HepG2 (cell line): ENCODE results near the gene NDUFS5. TPM values are rescaled to one million over a fixed set of nuclear protein-coding genes. Genes with fewer than 3 reads are reported as not detected.

Experiments used
- ATAC-seq: fragments of 200-7000 bp; cut with Tn5 transposase; 3 replicates; pipeline ENCODE4 v1.9.1; 2020; ENCODE audit warnings: mild to moderate bottlenecking, moderate library complexity
- BruUV-seq: library from RNA; stranded (reverse); fragments of 400-500 nt; replicated peaks from 2 replicates; lab custom pipeline; 2021; lab: Mats Ljungman, UMichigan
- CTCF ChIA-PET: fragments of 300-600 bp; formaldehyde crosslinking; extraction: SDS; loops from one replicate; lab custom pipeline; 2021; ENCODE audit warnings: low total read pairs, inconsistent platforms, low intra/inter-chr PET ratio; lab: Yijun Ruan, JAX
- POLR2A ChIA-PET: fragments of 350-600 bp; sonication (Branson Sonifier 250); formaldehyde crosslinking; loops from one replicate; lab custom pipeline; 2020; ENCODE audit warnings: antibody characterized with exemption, inconsistent platforms; lab: Yijun Ruan, JAX
- DNase-seq: peaks from one replicate; pipeline ENCODE4 v3.0.0-alpha.2; 2015; ENCODE audit warnings: low spot score
- FAIRE-seq: peaks from 3 replicates; lab custom pipeline; 2011; peaks lifted over from hg19 to GRCh38; lab: Jason Lieb, UNC
- H2AFZ ChIP-seq: one replicate; pipeline ENCODE4 v1.6.1; 2011; ENCODE audit warnings: low read length, inconsistent platforms
- H3K27ac ChIP-seq: fragments of 300-600 bp; 3 replicates; pipeline ENCODE4 v1.8.0; 2011; ENCODE audit warnings: mixed run types, mild to moderate bottlenecking, mixed read lengths, low read length, inconsistent platforms; ENCODE audit not compliant: insufficient read depth; ENCODE audit errors: extremely low read length
- H3K27me3 ChIP-seq, 2 experiments: fragments of 200-600 bp in 1 of 2; 2 replicates in 1 of 2; 3 replicates in 1 of 2; pipeline versions ENCODE4 v1.6.0 to v1.8.0; 2011; ENCODE audit warnings: low read length in 2 of 2, mild to moderate bottlenecking in 2 of 2, moderate library complexity in 2 of 2, inconsistent platforms in 1 of 2; ENCODE audit not compliant: insufficient read depth in 2 of 2, control insufficient read depth in 1 of 2
- H3K36me3 ChIP-seq, 2 experiments: fragments of 200-600 bp in 1 of 2; replicated peaks in 1 of 2; 2 replicates in 1 of 2; 3 replicates in 1 of 2; pipeline versions ENCODE4 v1.5.1 to v1.8.0; 2011; ENCODE audit warnings: low read length in 2 of 2, inconsistent platforms in 1 of 2; ENCODE audit not compliant: insufficient read depth in 2 of 2, control insufficient read depth in 1 of 2
- H3K4me1 ChIP-seq: 2 replicates; pipeline ENCODE4 v1.5.1; 2012; ENCODE audit warnings: low read length, inconsistent platforms; ENCODE audit not compliant: insufficient read depth
- H3K4me2 ChIP-seq: 2 replicates; pipeline ENCODE4 v1.6.0; 2011; ENCODE audit warnings: low read depth, low read length, inconsistent platforms
- H3K4me3 ChIP-seq, 3 experiments: fragments of 200-600 bp in 1 of 3; sonication (generic), shearing (Covaris generic) in 1 of 3; replicated peaks in 1 of 3; 2 replicates each; pipeline ENCODE4 v1.5.1; 2011 to 2016; ENCODE audit warnings: low read length in 3 of 3, inconsistent platforms in 2 of 3, low read depth in 2 of 3, mild to moderate bottlenecking in 2 of 3, control low read depth in 1 of 3, mixed read lengths in 1 of 3; ENCODE audit not compliant: insufficient read depth in 1 of 3
- H3K79me2 ChIP-seq: one replicate; pipeline ENCODE4 v1.6.1; 2011; ENCODE audit warnings: low read length, inconsistent platforms; ENCODE audit not compliant: insufficient read depth
- H3K9ac ChIP-seq: 2 replicates; pipeline ENCODE4 v1.6.0; 2011; ENCODE audit warnings: mild to moderate bottlenecking, low read depth, low read length, inconsistent platforms; ENCODE audit not compliant: insufficient read depth
- H3K9me3 ChIP-seq: 2 replicates; pipeline ENCODE4 v1.5.1; 2012; ENCODE audit warnings: mild to moderate bottlenecking, low read length
- H4K20me1 ChIP-seq: 2 replicates; pipeline ENCODE4 v1.6.0; 2011; ENCODE audit warnings: inconsistent platforms, mild to moderate bottlenecking, low read length, moderate library complexity; ENCODE audit not compliant: insufficient read depth
- AGO2 ChIP-seq: fragments of 200-400 bp; formaldehyde crosslinking; optimal IDR thresholded peaks from 2 replicates; pipeline ENCODE3; 2017; ENCODE audit warnings: mild to moderate bottlenecking, low read depth, low read length, moderate library complexity
- HHEX ChIP-seq: IDR thresholded peaks from 2 replicates; pipeline ENCODE4 v1.6.1; 2016; ENCODE audit warnings: control low read depth
- MATR3 ChIP-seq: sonication (generic); formaldehyde crosslinking; IDR thresholded peaks from 2 replicates; pipeline ENCODE4 v1.4.0; 2020; ENCODE audit warnings: missing genetic modification reagents
- ONECUT2 ChIP-seq: sonication (generic); formaldehyde crosslinking; IDR thresholded peaks from 2 replicates; pipeline ENCODE4 v1.4.0; 2020; ENCODE audit warnings: missing genetic modification reagents
- PAF1 ChIP-seq: IDR thresholded peaks from 2 replicates; pipeline ENCODE4 v1.6.1; 2016; ENCODE audit warnings: missing genetic modification reagents, missing compliant biosample characterization
- POLR2A ChIP-seq, 2 experiments: IDR thresholded peaks; 2 replicates each; pipeline ENCODE4 v1.6.1; 2011; ENCODE audit warnings: low read depth in 2 of 2, low read length in 2 of 2, mild to moderate bottlenecking in 1 of 2, moderate library complexity in 1 of 2; ENCODE audit not compliant: insufficient read depth in 1 of 2
- POLR2AphosphoS5 ChIP-seq: IDR thresholded peaks from 2 replicates; pipeline ENCODE4 v1.6.1; 2012; ENCODE audit warnings: low read depth, low read length
- POLR2G ChIP-seq: fragments of 200-400 bp; formaldehyde crosslinking; IDR thresholded peaks from 2 replicates; pipeline ENCODE4 v1.6.1; 2018; ENCODE audit warnings: mild to moderate bottlenecking, low read depth, low read length, moderate library complexity
- PPARG ChIP-seq: conservative IDR thresholded peaks from 2 replicates; pipeline ENCODE4 v1.6.1; 2016; ENCODE audit warnings: missing biosample characterization, missing genetic modification reagents
- RBFOX2 ChIP-seq: fragments of 200-400 bp; formaldehyde crosslinking; IDR thresholded peaks from 2 replicates; pipeline ENCODE4 v1.6.1; 2017; ENCODE audit warnings: low read depth, mild to moderate bottlenecking, low read length
- RBM22 ChIP-seq: fragments of 200-400 bp; formaldehyde crosslinking; optimal IDR thresholded peaks from 2 replicates; pipeline ENCODE3; 2017; ENCODE audit warnings: mild to moderate bottlenecking, low read length, moderate library complexity
- REXO4 ChIP-seq: sonication (generic); formaldehyde crosslinking; IDR thresholded peaks from 2 replicates; pipeline ENCODE4 v1.8.0; 2022; ENCODE audit warnings: missing genetic modification reagents, mild to moderate bottlenecking, borderline replicate concordance
- SSRP1 ChIP-seq: IDR thresholded peaks from 2 replicates; pipeline ENCODE4 v1.6.1; 2016; ENCODE audit warnings: control low read depth
- TARDBP ChIP-seq: sonication (generic); formaldehyde crosslinking; IDR thresholded peaks from 2 replicates; pipeline ENCODE4 v1.8.0; 2022; ENCODE audit warnings: mild to moderate bottlenecking, missing genetic modification reagents
- TBP ChIP-seq: sonication (generic); formaldehyde crosslinking; IDR thresholded peaks from 2 replicates; pipeline ENCODE4 v1.5.0; 2020; ENCODE audit warnings: missing genetic modification reagents
- THAP11 ChIP-seq: IDR thresholded peaks from 2 replicates; pipeline ENCODE4 v1.6.1; 2016; ENCODE audit warnings: missing biosample characterization, missing genetic modification reagents
- ZNF329 ChIP-seq: sonication (generic); formaldehyde crosslinking; IDR thresholded peaks from 2 replicates; pipeline ENCODE4 v1.9.0; 2021; ENCODE audit warnings: low read depth, mild to moderate bottlenecking, missing genetic modification reagents
- ZNF337 ChIP-seq: sonication (generic); formaldehyde crosslinking; IDR thresholded peaks from 2 replicates; pipeline ENCODE4 v1.5.1; 2020; ENCODE audit warnings: missing genetic modification reagents, low read depth, mild to moderate bottlenecking, borderline replicate concordance
- ZNF543 ChIP-seq: sonication (generic); formaldehyde crosslinking; IDR thresholded peaks from 2 replicates; pipeline ENCODE4 v1.4.0; 2020; ENCODE audit warnings: mild to moderate bottlenecking, missing genetic modification reagents
- WGBS: methylation state at CpG from one replicate; pipeline ENCODE4 v1.1.6; 2017; ENCODE audit warnings: low lambda C conversion rate; 5-methylcytosine and 5-hydroxymethylcytosine counted together
- in situ Hi-C: cut with HindIII; loops from 2 replicates; pipeline ENCODE4 v1.10.0; 2017; ENCODE audit warnings: low pct_unique_long_range_greater_than_20kb; ENCODE audit not compliant: extremely low pct_ligation_motif_present
- intact Hi-C: fragments of 100-400 bp; cut with micrococcal nuclease; formaldehyde crosslinking; loops from one replicate; pipeline ENCODE4 v1.10.0; 2022; ENCODE audit not compliant: unreplicated experiment
- polyA plus RNA-seq, 8 experiments: library from polyadenylated mRNA; depleted of rRNA in 3 of 8; stranded (reverse) in 7 of 8; unstranded in 1 of 8; fragments of >200 nt; fragmentation: Illumina TruSeq in 4 of 8; extraction: Trizol in 4 of 8; gene quantifications; 2 replicates each; pipeline versions ENCODE4 v1.2.1 to v1.2.3, GENCODE V29; 2011 to 2016; ENCODE audit warnings: low read depth in 4 of 8, missing spikeins in 1 of 8, mixed read lengths in 1 of 8; ENCODE audit not compliant: insufficient read depth in 1 of 8
- total RNA-seq, 5 experiments: library from RNA; depleted of rRNA; stranded (reverse); fragments of >200 nt; fragmentation: Illumina TruSeq; extraction: Trizol; gene quantifications; 2 replicates each; pipeline ENCODE4 v1.2.3, GENCODE V29; 2016; ENCODE audit warnings: low read depth in 1 of 5
- TF ChIP-seq, protein P1 (sequence below): sonication (generic); formaldehyde crosslinking; IDR thresholded peaks from 2 replicates; pipeline ENCODE4 v1.4.0; 2020; ENCODE audit warnings: missing genetic modification reagents
- TF ChIP-seq, protein P2 (sequence below): sonication (generic); formaldehyde crosslinking; IDR thresholded peaks from 2 replicates; pipeline ENCODE4 v1.5.0; 2020; ENCODE audit warnings: mild to moderate bottlenecking, missing genetic modification reagents, moderate library complexity

NDUFS5 gene
- total and polyA plus RNA-seq, 2 of the 13 experiments (the other 11 are each of a cell fraction or from before 2014, with no cell fraction given) = 263 to 466 TPM

GRCh38 chr1:39006726-39007645 lies 19.2 kb upstream of the NDUFS5 start:
- Histone ChIP-seq H3K79me2 (no peaks in the 10 kb centered on the region), H3K36me3 (peaks cover 6 to 44% of the 10 kb centered on the region in 2 experiments), H3K9ac (no peak overlapping the region), H2AFZ (no peak overlapping the region), H4K20me1 (no peaks in the 10 kb centered on the region; the same call in 1 of the 2 replicates), H3K27me3 (no peaks in the 10 kb centered on the region), H3K4me1 (0 out of 2 replicates have a peak, but pooled peaks cover 1% of the 10 kb centered on the region), H3K4me3 (no peak overlapping the region), H3K4me2 (no peak overlapping the region), H3K27ac (no peak overlapping the region), H3K9me3 (no peaks in the 10 kb centered on the region)
- FAIRE-seq (no peak), DNase-seq (no peak), ATAC-seq (no peak; the same call in 2 of the 3 replicates)
- 95% methylated on average over 13 of the region's 13 CpGs for WGBS
- TF ChIP-seq PAF1 (CRISPR knock-in tag) (0 out of 2 replicates have a peak, but pooled peaks have one; percentile 6), THAP11 (no peak), ZNF543 (CRISPR knock-in tag) (no peak), SSRP1 (CRISPR knock-in tag) (peak; percentile 63; the same call in 1 of the 2 replicates), ZNF329 (CRISPR knock-in tag) (no peak), POLR2AphosphoS5 (peak; percentile 21; the same call in 1 of the 2 replicates), TARDBP (CRISPR knock-in tag) (0 out of 2 replicates have a peak, but pooled peaks have one; percentile 26), POLR2G (peak; percentile 38; the same call in 1 of the 2 replicates), ZNF337 (CRISPR knock-in tag) (no peak), POLR2A (IDR thresholded peaks at IDR 0.05; ENCODE audit: insufficient read depth in 1 of 2, low read depth in 2 of 2, low read length in 2 of 2) (0 out of 4 replicates have a peak, but pooled peaks of 1 of the 2 experiments have one; percentile 30), RBM22 (peak; percentile 81), REXO4 (CRISPR knock-in tag) (no peak), ONECUT2 (CRISPR knock-in tag) (no peak), AGO2 (peak; percentile 52), MATR3 (CRISPR knock-in tag) (no peak), RBFOX2 (peak; percentile 24; the same call in 1 of the 2 replicates), PPARG (CRISPR knock-in tag) (no peak), TBP (no peak), HHEX (no peak)
- TF ChIP-seq, protein P1, sequence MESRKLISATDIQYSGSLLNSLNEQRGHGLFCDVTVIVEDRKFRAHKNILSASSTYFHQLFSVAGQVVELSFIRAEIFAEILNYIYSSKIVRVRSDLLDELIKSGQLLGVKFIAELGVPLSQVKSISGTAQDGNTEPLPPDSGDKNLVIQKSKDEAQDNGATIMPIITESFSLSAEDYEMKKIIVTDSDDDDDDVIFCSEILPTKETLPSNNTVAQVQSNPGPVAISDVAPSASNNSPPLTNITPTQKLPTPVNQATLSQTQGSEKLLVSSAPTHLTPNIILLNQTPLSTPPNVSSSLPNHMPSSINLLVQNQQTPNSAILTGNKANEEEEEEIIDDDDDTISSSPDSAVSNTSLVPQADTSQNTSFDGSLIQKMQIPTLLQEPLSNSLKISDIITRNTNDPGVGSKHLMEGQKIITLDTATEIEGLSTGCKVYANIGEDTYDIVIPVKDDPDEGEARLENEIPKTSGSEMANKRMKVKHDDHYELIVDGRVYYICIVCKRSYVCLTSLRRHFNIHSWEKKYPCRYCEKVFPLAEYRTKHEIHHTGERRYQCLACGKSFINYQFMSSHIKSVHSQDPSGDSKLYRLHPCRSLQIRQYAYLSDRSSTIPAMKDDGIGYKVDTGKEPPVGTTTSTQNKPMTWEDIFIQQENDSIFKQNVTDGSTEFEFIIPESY = 0 out of 2 replicates have a peak, but pooled peaks have one; percentile 15
- TF ChIP-seq, protein P2, sequence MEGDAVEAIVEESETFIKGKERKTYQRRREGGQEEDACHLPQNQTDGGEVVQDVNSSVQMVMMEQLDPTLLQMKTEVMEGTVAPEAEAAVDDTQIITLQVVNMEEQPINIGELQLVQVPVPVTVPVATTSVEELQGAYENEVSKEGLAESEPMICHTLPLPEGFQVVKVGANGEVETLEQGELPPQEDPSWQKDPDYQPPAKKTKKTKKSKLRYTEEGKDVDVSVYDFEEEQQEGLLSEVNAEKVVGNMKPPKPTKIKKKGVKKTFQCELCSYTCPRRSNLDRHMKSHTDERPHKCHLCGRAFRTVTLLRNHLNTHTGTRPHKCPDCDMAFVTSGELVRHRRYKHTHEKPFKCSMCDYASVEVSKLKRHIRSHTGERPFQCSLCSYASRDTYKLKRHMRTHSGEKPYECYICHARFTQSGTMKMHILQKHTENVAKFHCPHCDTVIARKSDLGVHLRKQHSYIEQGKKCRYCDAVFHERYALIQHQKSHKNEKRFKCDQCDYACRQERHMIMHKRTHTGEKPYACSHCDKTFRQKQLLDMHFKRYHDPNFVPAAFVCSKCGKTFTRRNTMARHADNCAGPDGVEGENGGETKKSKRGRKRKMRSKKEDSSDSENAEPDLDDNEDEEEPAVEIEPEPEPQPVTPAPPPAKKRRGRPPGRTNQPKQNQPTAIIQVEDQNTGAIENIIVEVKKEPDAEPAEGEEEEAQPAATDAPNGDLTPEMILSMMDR (CRISPR knock-in tag) = 0 out of 2 replicates have a peak, but pooled peaks have one; percentile 17
- intact Hi-C loops (no loop called here), in situ Hi-C loops (no loop called here)
- ChIA-PET POLR2A (interaction anchor here (1.0 to 1.7 kb wide), 3 partner anchors 10 to 19 kb away, joined by 4 to 5 read pairs (median 4); partner anchors contain the start of gene NDUFS5), CTCF (no interaction called here)
- no TSS peak for BruUV-seq
